ENCODE measurements around the gene AJM1. TPM values are rescaled to one million over a fixed set of nuclear protein-coding genes. Genes with fewer than 3 reads are reported as not detected.
"Not testable (repeated sequence)": the region's sequence is repeated elsewhere in the genome, so short reads cannot be mapped to it uniquely, and the experiment has no call there.

AJM1 gene
- total and polyA plus RNA-seq, 5 donors from 2014 or later = 0.10 to 4.3 (median 0.11) TPM; not detected in 2

GRCh38 chr9:136799079-136799853 lies 43.0 kb upstream of the AJM1 start:
- Mint-ChIP-seq H3K4me3 (peak overlapping the region in 3 of 4 donors; percentile 55 to 87 (median 73)), H3K9me3 (no peaks in the 10 kb centered on the region), H3K36me3 (no peaks in the 10 kb centered on the region), H3K27me3 (peaks cover 34% of the 10 kb centered on the region), H3K27ac (no peak overlapping the region), H3K4me1 (peaks cover 0 to 44% (median 8%) of the 10 kb centered on the region in 4 donors)
- Histone ChIP-seq H3K9me3 (ENCODE audit: control insufficient read depth in 2 of 2, low read length in 2 of 2) (no peaks in the 10 kb centered on the region), H3K4me3 (ENCODE audit: low read depth, low read length) (no peak overlapping the region), H3K27me3 (ENCODE audit: control insufficient read depth, insufficient read depth, low read length) (no peaks in the 10 kb centered on the region), H3K27ac (ENCODE audit: insufficient read depth, low read length, poor library complexity, severe bottlenecking) (no peak overlapping the region), H3K36me3 (ENCODE audit: control insufficient read depth, insufficient read depth, low read length) (no peaks in the 10 kb centered on the region), H3K4me1 (ENCODE audit: control insufficient read depth, insufficient read depth, low read length, poor library complexity, severe bottlenecking) (peaks cover 29% of the 10 kb centered on the region)
- DNase-seq = no peak
- ATAC-seq (ENCODE audit: low read depth in 2 of 2) = no peak

- Histone ChIP-seq H3K27ac (ENCODE audit: insufficient read depth, low read length, poor library complexity, severe bottlenecking) (no peak overlapping the region), H3K4me3 (ENCODE audit: low read depth, low read length) (peak overlapping the region; percentile 51), H3K27me3 (ENCODE audit: control insufficient read depth, insufficient read depth, low read length) (no peaks in the 10 kb centered on the region), H3K4me1 (ENCODE audit: control insufficient read depth, insufficient read depth, low read length, poor library complexity, severe bottlenecking) (peaks cover 29% of the 10 kb centered on the region), H3K9me3 (ENCODE audit: control insufficient read depth in 2 of 2, low read length in 2 of 2) (no peaks in the 10 kb centered on the region), H3K36me3 (ENCODE audit: control insufficient read depth, insufficient read depth, low read length) (no peaks in the 10 kb centered on the region)
- ATAC-seq (ENCODE audit: low read depth in 2 of 2) (peak; percentile 75 to 77), DNase-seq (peak; percentile 78 to 92 (median 90))
- H3K27me3 Mint-ChIP-seq = peaks cover 34% of the 10 kb centered on the region
- H3K36me3 Mint-ChIP-seq = no peaks in the 10 kb centered on the region
- H3K4me1 Mint-ChIP-seq = peaks cover 0 to 44% (median 8%) of the 10 kb centered on the region in 4 donors
- no peaks in the 10 kb centered on the region for H3K9me3 Mint-ChIP-seq
- peak overlapping the region in 1 of 3 donors; percentile 56 for H3K27ac Mint-ChIP-seq
- peak overlapping the region; percentile 73 to 87 (median 80) for H3K4me3 Mint-ChIP-seq
Observed at GRCh38 chr9:136799854-136800657, 42.2 kb upstream of the AJM1 start.

- Mint-ChIP-seq H3K4me3 (peak overlapping the region in 3 of 4 donors; percentile 33 to 79 (median 72)), H3K36me3 (no peaks in the 10 kb centered on the region), H3K27me3 (peaks cover 19% of the 10 kb centered on the region), H3K4me1 (peaks cover 0 to 39% (median under 1%) of the 10 kb centered on the region in 4 donors), H3K9me3 (no peaks in the 10 kb centered on the region), H3K27ac (no peak overlapping the region)
- Histone ChIP-seq H3K27me3 (ENCODE audit: control insufficient read depth, insufficient read depth, low read length) (no peaks in the 10 kb centered on the region), H3K9me3 (ENCODE audit: control insufficient read depth in 2 of 2, low read length in 2 of 2) (no peaks in the 10 kb centered on the region), H3K4me1 (ENCODE audit: control insufficient read depth, insufficient read depth, low read length, poor library complexity, severe bottlenecking) (peaks cover 38% of the 10 kb centered on the region), H3K27ac (ENCODE audit: insufficient read depth, low read length, poor library complexity, severe bottlenecking) (no peak overlapping the region), H3K4me3 (ENCODE audit: low read depth, low read length) (no peak overlapping the region), H3K36me3 (ENCODE audit: control insufficient read depth, insufficient read depth, low read length) (no peaks in the 10 kb centered on the region)
- DNase-seq = no peak
- no peak for ATAC-seq (ENCODE audit: low read depth in 2 of 2)
Observed at GRCh38 chr9:136802321-136802720, 40.0 kb upstream of the AJM1 start.

GRCh38 chr9:136803009-136803550 lies 39.2 kb upstream of the AJM1 start:
- H3K9me3 Mint-ChIP-seq; H3K27ac ChIP-seq (ENCODE audit: insufficient read depth, low read length, poor library complexity, severe bottlenecking); H3K27me3 ChIP-seq (ENCODE audit: control insufficient read depth, insufficient read depth, low read length); ATAC-seq (ENCODE audit: low read depth in 2 of 2); H3K4me3 ChIP-seq (ENCODE audit: low read depth, low read length); H3K9me3 ChIP-seq (ENCODE audit: control insufficient read depth in 2 of 2, low read length in 2 of 2); H3K36me3 ChIP-seq (ENCODE audit: control insufficient read depth, insufficient read depth, low read length); H3K27ac Mint-ChIP-seq; H3K36me3 Mint-ChIP-seq; DNase-seq: not testable (repeated sequence)
- Mint-ChIP-seq H3K4me3 (peak overlapping the region in 1 of 4 donors; percentile 80), H3K27me3 (peaks cover 18% of the 10 kb centered on the region), H3K4me1 (peaks cover 0 to 38% (median under 1%) of the 10 kb centered on the region in 4 donors)
- H3K4me1 ChIP-seq (ENCODE audit: control insufficient read depth, insufficient read depth, low read length, poor library complexity, severe bottlenecking) = peaks cover 39% of the 10 kb centered on the region

- H3K36me3 ChIP-seq (ENCODE audit: control insufficient read depth, insufficient read depth, low read length) = no peaks in the 10 kb centered on the region
- H3K27me3 ChIP-seq (ENCODE audit: control insufficient read depth, insufficient read depth, low read length) = no peaks in the 10 kb centered on the region
- Mint-ChIP-seq H3K27ac (no peak overlapping the region), H3K36me3 (no peaks in the 10 kb centered on the region), H3K9me3 (no peaks in the 10 kb centered on the region), H3K4me3 (peak overlapping the region; percentile 13 to 80 (median 48)), H3K27me3 (peaks cover 18% of the 10 kb centered on the region), H3K4me1 (peaks cover 0 to 40% (median 2%) of the 10 kb centered on the region in 4 donors)
- DNase-seq = no peak
- peaks cover 44% of the 10 kb centered on the region for H3K4me1 ChIP-seq (ENCODE audit: control insufficient read depth, insufficient read depth, low read length, poor library complexity, severe bottlenecking)
- no peak for ATAC-seq (ENCODE audit: low read depth in 2 of 2)
- no peak overlapping the region for H3K4me3 ChIP-seq (ENCODE audit: low read depth, low read length)
- no peaks in the 10 kb centered on the region for H3K9me3 ChIP-seq (ENCODE audit: control insufficient read depth in 2 of 2, low read length in 2 of 2)
- H3K27ac ChIP-seq (ENCODE audit: insufficient read depth, low read length, poor library complexity, severe bottlenecking) = no peak overlapping the region
Observed at GRCh38 chr9:136803551-136804508, 38.4 kb upstream of the AJM1 start.

GRCh38 chr9:136804509-136805206 lies 37.6 kb upstream of the AJM1 start:
- H3K36me3 ChIP-seq (ENCODE audit: control insufficient read depth, insufficient read depth, low read length) = peaks cover 2% of the 10 kb centered on the region
- Mint-ChIP-seq H3K9me3 (no peaks in the 10 kb centered on the region), H3K27me3 (peaks cover 18% of the 10 kb centered on the region), H3K4me1 (peaks cover 0 to 48% (median 8%) of the 10 kb centered on the region in 4 donors), H3K27ac (no peak overlapping the region), H3K36me3 (no peaks in the 10 kb centered on the region), H3K4me3 (peak overlapping the region in 2 of 4 donors; percentile 21 to 80)
- no peak for ATAC-seq (ENCODE audit: low read depth in 2 of 2)
- peaks cover 44% of the 10 kb centered on the region for H3K4me1 ChIP-seq (ENCODE audit: control insufficient read depth, insufficient read depth, low read length, poor library complexity, severe bottlenecking)
- H3K27me3 ChIP-seq (ENCODE audit: control insufficient read depth, insufficient read depth, low read length) = no peaks in the 10 kb centered on the region
- DNase-seq = no peak
- H3K27ac ChIP-seq (ENCODE audit: insufficient read depth, low read length, poor library complexity, severe bottlenecking) = no peak overlapping the region
- no peaks in the 10 kb centered on the region for H3K9me3 ChIP-seq (ENCODE audit: control insufficient read depth in 2 of 2, low read length in 2 of 2)
- no peak overlapping the region for H3K4me3 ChIP-seq (ENCODE audit: low read depth, low read length)
